ENCODE data around the gene CISD1. TPM values are rescaled to one million over a fixed set of nuclear protein-coding genes. Genes with fewer than 3 reads are reported as not detected.

The CISD1 gene
- total and polyA plus RNA-seq, 9 of the 15 experiments (the other 6 are each of a cell fraction or from before 2014, with no cell fraction given), result 35.8 to 342 (median 118) TPM

DNA sequence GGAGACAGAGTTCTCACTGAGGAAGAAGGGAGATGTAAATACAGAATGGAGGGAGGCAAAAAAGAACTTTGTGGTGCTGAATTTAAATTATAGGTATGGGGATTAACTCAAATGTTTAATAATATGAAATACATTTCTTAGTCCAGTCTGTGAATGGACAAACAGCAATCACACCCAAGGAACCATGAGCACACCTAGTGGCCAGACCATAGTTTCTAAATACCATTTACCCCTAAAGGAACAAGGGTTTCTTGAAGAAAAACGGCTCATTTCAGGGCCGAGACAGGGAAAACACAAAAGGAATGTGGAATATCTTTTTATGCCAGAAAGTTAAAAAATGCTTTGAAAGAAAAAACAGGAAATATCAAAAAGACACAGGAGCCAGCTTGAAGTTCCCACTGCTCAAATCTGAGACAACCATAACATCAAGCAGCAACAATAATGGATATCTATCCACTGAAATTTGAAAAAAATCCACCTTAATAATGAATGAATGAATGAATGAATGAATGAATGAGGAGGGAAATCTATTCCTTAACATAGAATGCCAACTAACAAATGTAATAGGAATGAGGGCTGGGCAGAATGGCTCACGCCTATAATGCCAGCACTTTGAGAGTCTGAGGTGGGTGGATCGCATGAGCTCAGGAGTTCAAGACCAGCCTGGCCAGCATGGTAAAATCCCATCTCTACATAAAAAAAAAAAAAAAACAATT, 9.8 kb upstream of the CISD1 start (continued):
- TF ChIP-seq POLR3A (IDR thresholded peaks at IDR 0.05; ENCODE audit: borderline replicate concordance, extremely low read depth, insufficient read depth, insufficient read length) (no peak), MTA2 (IDR thresholded peaks at IDR 0.05; ENCODE audit: low read depth) (no peak), ZNF24 (IDR thresholded peaks at IDR 0.05) (peak; percentile 91), ZNF830 (CRISPR knock-in tag; IDR thresholded peaks at IDR 0.05) (no peak), CBX2 (IDR thresholded peaks at IDR 0.05; ENCODE audit: insufficient read depth, low read length, poor library complexity, severe bottlenecking) (no peak), RBM14 (IDR thresholded peaks at IDR 0.05; ENCODE audit: borderline replicate concordance, insufficient read depth, low read depth, low read length) (no peak)

DNA sequence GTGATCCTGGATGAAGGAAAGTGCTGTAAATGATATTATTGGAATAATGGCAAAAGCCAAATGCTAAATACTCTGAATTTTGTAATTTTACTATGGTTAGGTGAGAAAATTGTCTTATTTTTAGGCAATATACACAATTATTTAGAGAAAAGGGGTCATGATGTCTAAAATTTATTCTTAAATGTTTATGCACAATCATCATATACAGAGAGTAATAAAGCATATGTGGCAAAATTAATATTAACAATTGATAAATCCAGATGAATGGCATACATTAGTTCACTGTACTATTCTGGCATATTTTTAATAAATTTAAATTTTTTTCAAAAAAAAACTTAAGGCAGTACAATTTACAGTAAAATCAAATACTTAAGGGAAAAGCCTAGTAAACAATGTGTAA, 8.6 kb upstream of the CISD1 start:
- CTCF ChIA-PET (ENCODE audit: low intra/inter-chr PET ratio), result no interaction called here

More for the DNA sequence above, 8.6 kb upstream of the CISD1 start:
- POLR2A ChIA-PET, result no interaction called here
- no TSS peak for BruUV-seq (replicated peaks)
- no peak overlapping the region for H2AFZ ChIP-seq (ENCODE audit: low read depth, low read length)
- TF ChIP-seq, protein P1, sequence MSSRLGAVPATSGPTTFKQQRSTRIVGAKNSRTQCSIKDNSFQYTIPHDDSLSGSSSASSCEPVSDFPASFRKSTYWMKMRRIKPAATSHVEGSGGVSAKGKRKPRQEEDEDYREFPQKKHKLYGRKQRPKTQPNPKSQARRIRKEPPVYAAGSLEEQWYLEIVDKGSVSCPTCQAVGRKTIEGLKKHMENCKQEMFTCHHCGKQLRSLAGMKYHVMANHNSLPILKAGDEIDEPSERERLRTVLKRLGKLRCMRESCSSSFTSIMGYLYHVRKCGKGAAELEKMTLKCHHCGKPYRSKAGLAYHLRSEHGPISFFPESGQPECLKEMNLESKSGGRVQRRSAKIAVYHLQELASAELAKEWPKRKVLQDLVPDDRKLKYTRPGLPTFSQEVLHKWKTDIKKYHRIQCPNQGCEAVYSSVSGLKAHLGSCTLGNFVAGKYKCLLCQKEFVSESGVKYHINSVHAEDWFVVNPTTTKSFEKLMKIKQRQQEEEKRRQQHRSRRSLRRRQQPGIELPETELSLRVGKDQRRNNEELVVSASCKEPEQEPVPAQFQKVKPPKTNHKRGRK (tag; IDR thresholded peaks at IDR 0.05), result no peak
- TF ChIP-seq ZNF316 (IDR thresholded peaks at IDR 0.05) (peak; percentile 75), STAG1 (CRISPR knock-in tag; IDR thresholded peaks at IDR 0.05; ENCODE audit: borderline replicate concordance) (no peak), C11orf30 (IDR thresholded peaks at IDR 0.05; ENCODE audit: low read depth) (peak; percentile 53)
- TF ChIP-seq, protein P2, sequence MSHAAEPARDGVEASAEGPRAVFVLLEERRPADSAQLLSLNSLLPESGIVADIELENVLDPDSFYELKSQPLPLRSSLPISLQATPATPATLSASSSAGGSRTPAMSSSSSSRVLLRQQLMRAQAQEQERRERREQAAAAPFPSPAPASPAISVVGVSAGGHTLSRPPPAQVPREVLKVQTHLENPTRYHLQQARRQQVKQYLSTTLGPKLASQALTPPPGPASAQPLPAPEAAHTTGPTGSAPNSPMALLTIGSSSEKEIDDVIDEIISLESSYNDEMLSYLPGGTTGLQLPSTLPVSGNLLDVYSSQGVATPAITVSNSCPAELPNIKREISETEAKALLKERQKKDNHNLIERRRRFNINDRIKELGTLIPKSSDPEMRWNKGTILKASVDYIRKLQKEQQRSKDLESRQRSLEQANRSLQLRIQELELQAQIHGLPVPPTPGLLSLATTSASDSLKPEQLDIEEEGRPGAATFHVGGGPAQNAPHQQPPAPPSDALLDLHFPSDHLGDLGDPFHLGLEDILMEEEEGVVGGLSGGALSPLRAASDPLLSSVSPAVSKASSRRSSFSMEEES (CRISPR knock-in tag; IDR thresholded peaks at IDR 0.05), result no peak
- no peaks in the 10 kb centered on the region for H3K27me3 ChIP-seq (ENCODE audit: control insufficient read depth in 2 of 2, insufficient read depth in 2 of 2, low read length in 2 of 2)
- H3K9me3 ChIP-seq (replicated peaks; ENCODE audit: control insufficient read depth, insufficient read depth, low read depth, low read length), result no peaks in the 10 kb centered on the region
- no peak overlapping the region for H3K9ac ChIP-seq (ENCODE audit: insufficient read depth in 1 of 2, low read depth in 2 of 2, low read length in 2 of 2)
- ATAC-seq, result no peak
- H3K4me2 ChIP-seq (ENCODE audit: insufficient read depth, low read length), result no peak overlapping the region
- in situ Hi-C loops (cut with MboI), result no loop called here
- H3K9me1 ChIP-seq (ENCODE audit: control insufficient read depth, insufficient read depth, low read length), result no peaks in the 10 kb centered on the region
- intact Hi-C loops (cut with micrococcal nuclease), result no loop called here
- H3K4me1 ChIP-seq (replicated peaks in 1 of 2; ENCODE audit: control insufficient read depth in 2 of 2, insufficient read depth in 2 of 2, low read length in 2 of 2), result peaks cover 0 to 7% of the 10 kb centered on the region in 2 experiments; a peak in 1 of 5 replicates
- H3K36me3 ChIP-seq (ENCODE audit: control insufficient read depth, insufficient read depth, low read length), result no peaks in the 10 kb centered on the region
- DNase-seq (ENCODE audit: extremely low read depth in 1 of 4, low spot score in 3 of 4), result no peak
- no peak for FAIRE-seq
- H3K79me2 ChIP-seq (ENCODE audit: control insufficient read depth, insufficient read depth, low read length), result peaks cover 47% of the 10 kb centered on the region
- no peak overlapping the region for H3K27ac ChIP-seq (ENCODE audit: extremely low read depth, low read depth, low read length)
- no peak overlapping the region for H3K4me3 ChIP-seq
- no peaks in the 10 kb centered on the region for H4K20me1 ChIP-seq (replicated peaks; ENCODE audit: control insufficient read depth, insufficient read depth, low read length)
